HepG2 (cell line): ENCODE results near the gene DLST. TPM values are rescaled to one million over a fixed set of nuclear protein-coding genes. Genes with fewer than 3 reads are reported as not detected.

Experiments used
- ATF4 ChIP-seq, 2 experiments: fragments of 450-650 bp in 1 of 2; sonication (generic) in 1 of 2; formaldehyde crosslinking; IDR thresholded peaks; 2 replicates each; pipeline versions ENCODE4 v1.5.0 to v1.8.0; 2020 to 2022; ENCODE audit warnings: mild to moderate bottlenecking in 1 of 2, missing genetic modification reagents in 1 of 2
- CBX5 ChIP-seq: sonication (generic); formaldehyde crosslinking; IDR thresholded peaks from 2 replicates; pipeline ENCODE4 v1.4.0; 2020; ENCODE audit warnings: missing genetic modification reagents, borderline replicate concordance
- CHD4 ChIP-seq: fragments of 200-600 bp; sonication (generic); IDR thresholded peaks from 2 replicates; pipeline ENCODE4 v1.7.0; 2017; ENCODE audit warnings: mild to moderate bottlenecking, low read length, borderline replicate concordance
- EED ChIP-seq: sonication (generic); formaldehyde crosslinking; IDR thresholded peaks from 2 replicates; pipeline ENCODE4 v1.5.0; 2020; ENCODE audit warnings: mild to moderate bottlenecking, missing genetic modification reagents
- FOXJ3 ChIP-seq: sonication (generic); formaldehyde crosslinking; IDR thresholded peaks from 2 replicates; pipeline ENCODE4 v1.4.0; 2020; ENCODE audit warnings: missing genetic modification reagents, mild to moderate bottlenecking, borderline replicate concordance
- GABPA ChIP-seq, 2 experiments: IDR thresholded peaks; 2 replicates each; pipeline ENCODE4 v1.6.1; 2011 to 2016; ENCODE audit warnings: low read depth in 2 of 2, low read length in 1 of 2, missing biosample characterization in 1 of 2, missing genetic modification characterization in 1 of 2
- GATA4 ChIP-seq: sonication (generic); IDR thresholded peaks from 2 replicates; pipeline ENCODE4 v1.6.1; 2016; ENCODE audit warnings: antibody characterized with exemption, low read depth, borderline replicate concordance
- HMGA1 ChIP-seq: sonication (generic); formaldehyde crosslinking; conservative IDR thresholded peaks from 2 replicates; pipeline ENCODE4 v1.4.0; 2020; ENCODE audit warnings: missing genetic modification reagents
- MEIS2 ChIP-seq: sonication (generic); formaldehyde crosslinking; IDR thresholded peaks from 2 replicates; pipeline ENCODE4 v1.9.0; 2021; ENCODE audit warnings: mild to moderate bottlenecking, missing genetic modification reagents
- REST ChIP-seq, 2 experiments: IDR thresholded peaks; 2 replicates each; pipeline ENCODE4 v1.6.1; 2011 to 2012; ENCODE audit warnings: low read length in 2 of 2, borderline replicate concordance in 1 of 2, low read depth in 1 of 2, mild to moderate bottlenecking in 1 of 2, moderate library complexity in 1 of 2
- RFXANK ChIP-seq: IDR thresholded peaks from 2 replicates; pipeline ENCODE4 v1.6.1; 2016
- TIGD3 ChIP-seq: sonication (generic); formaldehyde crosslinking; IDR thresholded peaks from 2 replicates; pipeline ENCODE4 v1.5.1; 2020; ENCODE audit warnings: mild to moderate bottlenecking, missing genetic modification reagents, borderline replicate concordance
- ZBTB34 ChIP-seq: sonication (generic); formaldehyde crosslinking; IDR thresholded peaks from 2 replicates; pipeline ENCODE4 v1.8.0; 2022; ENCODE audit warnings: mild to moderate bottlenecking, missing genetic modification reagents
- ZBTB38 ChIP-seq: sonication (generic); formaldehyde crosslinking; IDR thresholded peaks from 2 replicates; pipeline ENCODE4 v1.5.1; 2020; ENCODE audit warnings: mild to moderate bottlenecking, missing genetic modification reagents
- ZKSCAN5 ChIP-seq: sonication (generic); formaldehyde crosslinking; IDR thresholded peaks from 2 replicates; pipeline ENCODE4 v1.5.1; 2020; ENCODE audit warnings: mild to moderate bottlenecking, missing genetic modification reagents
- ZMAT5 ChIP-seq: sonication (generic); formaldehyde crosslinking; IDR thresholded peaks from 2 replicates; pipeline ENCODE4 v1.5.0; 2020; ENCODE audit warnings: mild to moderate bottlenecking, low read depth, missing genetic modification reagents, borderline replicate concordance
- ZNF10 ChIP-seq: sonication (generic); formaldehyde crosslinking; IDR thresholded peaks from 2 replicates; pipeline ENCODE4 v1.4.0; 2020; ENCODE audit warnings: mild to moderate bottlenecking, low read depth, missing genetic modification reagents, borderline replicate concordance
- ZNF256 ChIP-seq: sonication (generic); formaldehyde crosslinking; conservative IDR thresholded peaks from 2 replicates; pipeline ENCODE4 v1.4.0; 2020; ENCODE audit warnings: missing genetic modification reagents
- ZNF530 ChIP-seq: sonication (generic); formaldehyde crosslinking; IDR thresholded peaks from 2 replicates; pipeline ENCODE4 v1.5.0; 2020; ENCODE audit warnings: low read depth, mild to moderate bottlenecking, missing genetic modification reagents
- ZNF577 ChIP-seq: sonication (generic); formaldehyde crosslinking; IDR thresholded peaks from 2 replicates; pipeline ENCODE4 v1.4.0; 2020; ENCODE audit warnings: mild to moderate bottlenecking, low read depth, missing genetic modification reagents, borderline replicate concordance
- ZNF674 ChIP-seq: sonication (generic); formaldehyde crosslinking; IDR thresholded peaks from 2 replicates; pipeline ENCODE4 v1.5.0; 2020; ENCODE audit warnings: low read depth, mild to moderate bottlenecking, missing genetic modification reagents
- ZSCAN12 ChIP-seq: sonication (generic); formaldehyde crosslinking; IDR thresholded peaks from 2 replicates; pipeline ENCODE4 v1.9.0; 2021; ENCODE audit warnings: mild to moderate bottlenecking, missing genetic modification reagents
- polyA plus RNA-seq, 8 experiments: library from polyadenylated mRNA; depleted of rRNA in 3 of 8; stranded (reverse) in 7 of 8; unstranded in 1 of 8; fragments of >200 nt; fragmentation: Illumina TruSeq in 4 of 8; extraction: Trizol in 4 of 8; gene quantifications; 2 replicates each; pipeline versions ENCODE4 v1.2.1 to v1.2.3, GENCODE V29; 2011 to 2016; ENCODE audit warnings: low read depth in 4 of 8, missing spikeins in 1 of 8, mixed read lengths in 1 of 8; ENCODE audit not compliant: insufficient read depth in 1 of 8
- total RNA-seq, 5 experiments: library from RNA; depleted of rRNA; stranded (reverse); fragments of >200 nt; fragmentation: Illumina TruSeq; extraction: Trizol; gene quantifications; 2 replicates each; pipeline ENCODE4 v1.2.3, GENCODE V29; 2016; ENCODE audit warnings: low read depth in 1 of 5

DLST gene
- total and polyA plus RNA-seq, 2 of the 13 experiments (the other 11 are each of a cell fraction or from before 2014, with no cell fraction given): 56.5 to 94.3 TPM

- TF ChIP-seq ZBTB34 (CRISPR knock-in tag) (no peak), ZNF530 (CRISPR knock-in tag) (no peak), GATA4 (no peak), RFXANK (CRISPR knock-in tag) (no peak), CBX5 (CRISPR knock-in tag) (no peak), ZNF10 (CRISPR knock-in tag) (0 out of 2 replicates have a peak, but pooled peaks have one; percentile 35), TIGD3 (CRISPR knock-in tag) (no peak), MEIS2 (CRISPR knock-in tag) (0 out of 2 replicates have a peak, but pooled peaks have one; percentile 41), ZBTB38 (CRISPR knock-in tag) (0 out of 2 replicates have a peak, but pooled peaks have one; percentile 30), ATF4 (CRISPR knock-in tag; IDR thresholded peaks at IDR 0.05) (peak in 1 of 2 experiments; percentile 84; a peak in 2 of 4 replicates), CHD4 (0 out of 2 replicates have a peak, but pooled peaks have one; percentile 42), GABPA (IDR thresholded peaks at IDR 0.05; ENCODE audit: low read depth, low read length) (no peak), GABPA (CRISPR knock-in tag; IDR thresholded peaks at IDR 0.05; ENCODE audit: low read depth) (0 out of 2 replicates have a peak, but pooled peaks have one; percentile 29), FOXJ3 (CRISPR knock-in tag) (0 out of 2 replicates have a peak, but pooled peaks have one; percentile 33), ZMAT5 (CRISPR knock-in tag) (no peak), ZSCAN12 (CRISPR knock-in tag) (no peak), EED (CRISPR knock-in tag) (no peak), ZKSCAN5 (CRISPR knock-in tag) (no peak), REST (IDR thresholded peaks at IDR 0.05; ENCODE audit: borderline replicate concordance in 1 of 2, low read depth in 1 of 2, low read length in 2 of 2) (no peak), ZNF577 (CRISPR knock-in tag) (no peak), ZNF256 (CRISPR knock-in tag) (no peak), ZNF674 (CRISPR knock-in tag) (no peak), HMGA1 (CRISPR knock-in tag) (no peak)
These were observed 63.6 kb downstream of the DLST start (continued) for GRCh38 chr14:74945261-74945851.
